SH-SY5Y (cell line): ENCODE data around the gene SMARCD3.

Source experiments
- GATA2 ChIP-seq: IDR thresholded peaks from 2 replicates; pipeline ENCODE4 v1.6.1; 2011; ENCODE audit warnings: mild to moderate bottlenecking, low read depth, low read length
- GATA3 ChIP-seq: IDR thresholded peaks from 2 replicates; pipeline ENCODE4 v1.6.1; 2011; ENCODE audit warnings: low read depth, mild to moderate bottlenecking, low read length, moderate library complexity

GRCh38 chr7:151249732-151250072 lies 1.2 kb upstream of the SMARCD3 start:
- TF ChIP-seq GATA2: no peak
- no peak for TF ChIP-seq GATA3
